Gastroesophageal sphincter (tissue), 4 donors: ENCODE measurements around the gene CPT2. TPM values are rescaled to one million over a fixed set of nuclear protein-coding genes. Genes with fewer than 3 reads are reported as not detected.

Experiments
- ATAC-seq: fragments of 150-250 bp; one replicate; pipeline ENCODE4 v1.9.1; 2016; ENCODE audit warnings: mild to moderate bottlenecking, moderate library complexity
- H3K27ac ChIP-seq, 4 donors: fragments of 200-600 bp; sonication (generic) in 3 of 4; 1 replicate in 3 of 4; 2 replicates in 1 of 4; pipeline ENCODE4 v1.5.1; 2016 to 2019
- H3K27me3 ChIP-seq: fragments of 200-600 bp; sonication (generic); one replicate; pipeline ENCODE4 v1.5.1; 2019
- H3K36me3 ChIP-seq, 2 donors: fragments of 200-600 bp; sonication (generic); one replicate each; pipeline ENCODE4 v1.5.1; 2019; ENCODE audit warnings: control low read depth in 1 of 2
- H3K4me1 ChIP-seq, 3 donors: fragments of 200-600 bp; sonication (generic); 1 replicate in 2 of 3; 2 replicates in 1 of 3; pipeline ENCODE4 v1.5.1; 2016 to 2019; ENCODE audit warnings: control low read depth in 2 of 3
- H3K4me3 ChIP-seq, 2 donors: fragments of 200-600 bp; sonication (generic); one replicate each; pipeline ENCODE4 v1.5.1; 2019; ENCODE audit warnings: mild to moderate bottlenecking in 1 of 2, moderate library complexity in 1 of 2
- H3K9me3 ChIP-seq, 3 donors: fragments of 200-600 bp; sonication (generic); one replicate each; pipeline ENCODE4 v1.5.1; 2017 to 2019; ENCODE audit warnings: control low read depth in 2 of 3
- CTCF ChIP-seq, 4 experiments: fragments of 200-600 bp in 2 of 4; fragments of 450-650 bp in 2 of 4; sonication (generic) in 1 of 4; IDR thresholded peaks; one replicate each; pipeline ENCODE4 v1.5.1; 2017 to 2019; ENCODE audit warnings: antibody characterized with exemption in 4 of 4, mild to moderate bottlenecking in 2 of 4, moderate library complexity in 2 of 4
- EP300 ChIP-seq: sonication (generic); formaldehyde crosslinking; IDR thresholded peaks from one replicate; pipeline ENCODE4 v1.6.1; 2017; ENCODE audit warnings: antibody characterized with exemption, mild to moderate bottlenecking
- POLR2A ChIP-seq, 2 donors: fragments of 450-650 bp; IDR thresholded peaks; one replicate each; pipeline ENCODE4 v1.6.1; 2017; ENCODE audit warnings: antibody characterized with exemption in 2 of 2, mild to moderate bottlenecking in 2 of 2, moderate library complexity in 1 of 2
- POLR2AphosphoS5 ChIP-seq: sonication (generic); formaldehyde crosslinking; IDR thresholded peaks from one replicate; pipeline ENCODE4 v1.6.1; 2017; ENCODE audit warnings: antibody characterized with exemption
- WGBS, 2 donors: methylation state at CpG; one replicate each; pipeline ENCODE4 v1.1.5; 2018; ENCODE audit warnings: low coverage in 1 of 2; 5-methylcytosine and 5-hydroxymethylcytosine counted together
- total RNA-seq, 4 donors: library from RNA; depleted of rRNA; stranded (reverse); fragments of >200 nt; gene quantifications; one replicate each; pipeline ENCODE4 v1.1.0, GENCODE V29; 2016

Gene CPT2
- total RNA-seq, 4 donors from 2014 or later, result 15.3 to 19.9 (median 17.2) TPM

- Histone ChIP-seq H3K36me3 (no peaks in the 10 kb centered on the region), H3K27ac (no peak overlapping the region), H3K27me3 (no peaks in the 10 kb centered on the region), H3K4me1 (peaks cover 0 to 33% (median 9%) of the 10 kb centered on the region in 3 donors), H3K9me3 (no peaks in the 10 kb centered on the region), H3K4me3 (no peak overlapping the region)
- peak; percentile 34 for ATAC-seq
- 16 to 23% methylated on average over 2 to 6 of the region's 6 CpGs for WGBS, 2 donors
- TF ChIP-seq POLR2AphosphoS5 (peak; percentile 72), CTCF (IDR thresholded peaks at IDR 0.05) (peak in 1 of 4 experiments; percentile 9), POLR2A (IDR thresholded peaks at IDR 0.05) (no peak), EP300 (no peak)
These were observed 24.0 kb upstream of the CPT2 start for GRCh38 chr1:53172426-53173128.

- Histone ChIP-seq H3K27ac (no peak overlapping the region), H3K4me3 (no peak overlapping the region), H3K36me3 (no peaks in the 10 kb centered on the region), H3K27me3 (no peaks in the 10 kb centered on the region), H3K4me1 (peaks cover 0 to 33% (median 9%) of the 10 kb centered on the region in 3 donors), H3K9me3 (no peaks in the 10 kb centered on the region)
- TF ChIP-seq CTCF (IDR thresholded peaks at IDR 0.05) (no peak), POLR2AphosphoS5 (no peak), POLR2A (IDR thresholded peaks at IDR 0.05) (no peak), EP300 (no peak)
- WGBS, 2 donors, result 70 to 81% methylated on average over 7 to 8 of the region's 10 CpGs
- ATAC-seq, result no peak
These were observed 21.4 kb upstream of the CPT2 start for GRCh38 chr1:53174971-53175913.

- Histone ChIP-seq H3K4me3 (no peak overlapping the region), H3K27me3 (no peaks in the 10 kb centered on the region), H3K4me1 (peaks cover 0 to 36% (median 9%) of the 10 kb centered on the region in 3 donors), H3K27ac (peak overlapping the region in 3 of 4 donors; percentile 43 to 62 (median 48)), H3K9me3 (no peaks in the 10 kb centered on the region), H3K36me3 (no peaks in the 10 kb centered on the region)
- ATAC-seq, result peak; percentile 60
- TF ChIP-seq EP300, result no peak
- no peak for TF ChIP-seq POLR2A (IDR thresholded peaks at IDR 0.05)
- peak in 3 of 4 experiments; percentile 26 to 49 (median 30) for TF ChIP-seq CTCF (IDR thresholded peaks at IDR 0.05)
- peak; percentile 70 for TF ChIP-seq POLR2AphosphoS5
- WGBS, 2 donors, result 29 to 39% methylated on average over 9 of the region's 10 CpGs
These were observed 20.0 kb upstream of the CPT2 start for GRCh38 chr1:53176452-53177208.

GRCh38 chr1:53180226-53180625 lies 16.4 kb upstream of the CPT2 start:
- TF ChIP-seq CTCF (IDR thresholded peaks at IDR 0.05) (no peak), POLR2A (IDR thresholded peaks at IDR 0.05) (no peak), POLR2AphosphoS5 (no peak), EP300 (no peak)
- H3K9me3 ChIP-seq, result no peaks in the 10 kb centered on the region
- no peaks in the 10 kb centered on the region for H3K27me3 ChIP-seq
- no peaks in the 10 kb centered on the region for H3K36me3 ChIP-seq
- no peak overlapping the region for H3K27ac ChIP-seq
- ATAC-seq, result no peak
- no peak overlapping the region for H3K4me3 ChIP-seq
- 60 to 100% methylated on average over 2 of the region's 2 CpGs for WGBS, 2 donors
- H3K4me1 ChIP-seq, result peaks cover 0 to 37% (median 4%) of the 10 kb centered on the region in 3 donors
